Natural killer cell (primary cell): ENCODE measurements around the gene SMAD5. TPM values are rescaled to one million over a fixed set of nuclear protein-coding genes. Genes with fewer than 3 reads are reported as not detected.

Source experiments
- ATAC-seq, 3 donors: fragments of 150-1000 bp in 2 of 3; fragments of 200-7000 bp in 1 of 3; cut with Tn5 transposase; 1 replicate in 1 of 3; 2 replicates in 2 of 3; pipeline ENCODE4 v1.10.0; 2021; ENCODE audit warnings: mild to moderate bottlenecking in 2 of 3, moderate library complexity in 2 of 3
- DNase-seq, 2 donors: peaks; one replicate each; pipeline versions ENCODE4 v3.0.0 to v3.0.0-alpha.2; 2013 to 2021; ENCODE audit warnings: mixed read lengths in 1 of 2
- H3K27ac ChIP-seq: one replicate; pipeline ENCODE4 v1.5.1; 2013; ENCODE audit warnings: mild to moderate bottlenecking, low read length
- H3K27me3 ChIP-seq: one replicate; pipeline ENCODE4 v1.6.1; 2013; ENCODE audit warnings: low read length; ENCODE audit not compliant: control insufficient read depth, insufficient read depth
- H3K36me3 ChIP-seq: one replicate; pipeline ENCODE4 v1.6.1; 2013; ENCODE audit warnings: low read length; ENCODE audit not compliant: control insufficient read depth, insufficient read depth
- H3K4me1 ChIP-seq: one replicate; pipeline ENCODE4 v1.6.1; 2013; ENCODE audit warnings: low read length; ENCODE audit not compliant: control insufficient read depth, insufficient read depth
- H3K4me3 ChIP-seq: one replicate; pipeline ENCODE4 v1.5.1; 2013; ENCODE audit warnings: low read length
- H3K9me3 ChIP-seq: one replicate; pipeline ENCODE4 v1.6.1; 2013; ENCODE audit warnings: low read length; ENCODE audit not compliant: control insufficient read depth, insufficient read depth
- H3K27ac Mint-ChIP-seq, 2 donors: one replicate each; pipeline ENCODE4 v1.8.0; 2022; ENCODE audit warnings: mild to moderate bottlenecking in 2 of 2, mixed read lengths in 2 of 2, moderate library complexity in 1 of 2
- H3K27me3 Mint-ChIP-seq, 2 donors: one replicate each; pipeline ENCODE4 v1.8.0; 2022; ENCODE audit warnings: low read depth in 2 of 2, mixed read lengths in 2 of 2
- H3K36me3 Mint-ChIP-seq: one replicate; pipeline ENCODE4 v1.8.0; 2022; ENCODE audit warnings: mixed read lengths
- H3K4me1 Mint-ChIP-seq, 2 donors: one replicate each; pipeline ENCODE4 v1.8.0; 2022; ENCODE audit warnings: mixed read lengths in 2 of 2
- H3K4me3 Mint-ChIP-seq: one replicate; pipeline ENCODE4 v1.8.0; 2022; ENCODE audit warnings: mild to moderate bottlenecking, moderate library complexity, mixed read lengths
- H3K9me3 Mint-ChIP-seq, 2 donors: one replicate each; pipeline ENCODE4 v1.8.0; 2022; ENCODE audit warnings: mixed read lengths in 2 of 2
- CTCF ChIP-seq: fragments of 200-600 bp; IDR thresholded peaks from one replicate; pipeline ENCODE4 v1.8.0; 2022; ENCODE audit warnings: antibody characterized with exemption
- WGBS: methylation state at CpG from one replicate; pipeline ENCODE4 v1.1.7; 2013; ENCODE audit warnings: missing lambda C conversion rate; ENCODE audit not compliant: insufficient coverage; 5-methylcytosine and 5-hydroxymethylcytosine counted together
- intact Hi-C: fragments of 100-400 bp; cut with micrococcal nuclease; formaldehyde crosslinking; loops from one replicate; pipeline ENCODE4 v1.14.2; 2022
- total RNA-seq, 4 donors: library from RNA; stranded (reverse); fragments of 120-200 nt in 1 of 4; gene quantifications; one replicate each; pipeline versions ENCODE4 v1.2.3 to v1.2.4, GENCODE V29; 2013 to 2022

Gene SMAD5
- total RNA-seq, 3 donors from 2014 or later (not counting 1 experiment from before 2014, with no cell fraction given), result 44.0 to 60.1 (median 54.1) TPM

- ATAC-seq, result no peak
Observed at GRCh38 chr5:136147632-136148031, 15.0 kb downstream of the SMAD5 start.

GRCh38 chr5:136149891-136150290 lies 17.2 kb downstream of the SMAD5 start:
- Mint-ChIP-seq H3K27me3 (no peaks in the 10 kb centered on the region), H3K4me3 (no peak overlapping the region), H3K27ac (no peak overlapping the region), H3K9me3 (no peaks in the 10 kb centered on the region), H3K36me3 (peaks cover 15% of the 10 kb centered on the region), H3K4me1 (peaks cover 51 to 53% of the 10 kb centered on the region in 2 donors)
- Histone ChIP-seq H3K36me3 (peaks cover 10% of the 10 kb centered on the region), H3K27me3 (no peaks in the 10 kb centered on the region), H3K27ac (no peak overlapping the region), H3K9me3 (no peaks in the 10 kb centered on the region), H3K4me1 (no peaks in the 10 kb centered on the region), H3K4me3 (no peak overlapping the region)
- DNase-seq, result no peak
- no peak for TF ChIP-seq CTCF
- WGBS, result no CpG with 5 or more reads among the region's 1 CpG
- ATAC-seq, result no peak
- intact Hi-C loops, result no loop called here

More at GRCh38 chr5:136147632-136148031, 15.0 kb downstream of the SMAD5 start:
- Histone ChIP-seq H3K36me3 (no peaks in the 10 kb centered on the region), H3K4me3 (no peak overlapping the region), H3K27me3 (no peaks in the 10 kb centered on the region), H3K4me1 (no peaks in the 10 kb centered on the region), H3K9me3 (no peaks in the 10 kb centered on the region), H3K27ac (no peak overlapping the region)
- Mint-ChIP-seq H3K4me1 (peaks cover 37 to 44% of the 10 kb centered on the region in 2 donors), H3K9me3 (no peaks in the 10 kb centered on the region), H3K4me3 (no peak overlapping the region), H3K27me3 (no peaks in the 10 kb centered on the region), H3K27ac (no peak overlapping the region), H3K36me3 (no peaks in the 10 kb centered on the region)
- intact Hi-C loops, result no loop called here
- no peak for DNase-seq
- no peak for TF ChIP-seq CTCF

DNA sequence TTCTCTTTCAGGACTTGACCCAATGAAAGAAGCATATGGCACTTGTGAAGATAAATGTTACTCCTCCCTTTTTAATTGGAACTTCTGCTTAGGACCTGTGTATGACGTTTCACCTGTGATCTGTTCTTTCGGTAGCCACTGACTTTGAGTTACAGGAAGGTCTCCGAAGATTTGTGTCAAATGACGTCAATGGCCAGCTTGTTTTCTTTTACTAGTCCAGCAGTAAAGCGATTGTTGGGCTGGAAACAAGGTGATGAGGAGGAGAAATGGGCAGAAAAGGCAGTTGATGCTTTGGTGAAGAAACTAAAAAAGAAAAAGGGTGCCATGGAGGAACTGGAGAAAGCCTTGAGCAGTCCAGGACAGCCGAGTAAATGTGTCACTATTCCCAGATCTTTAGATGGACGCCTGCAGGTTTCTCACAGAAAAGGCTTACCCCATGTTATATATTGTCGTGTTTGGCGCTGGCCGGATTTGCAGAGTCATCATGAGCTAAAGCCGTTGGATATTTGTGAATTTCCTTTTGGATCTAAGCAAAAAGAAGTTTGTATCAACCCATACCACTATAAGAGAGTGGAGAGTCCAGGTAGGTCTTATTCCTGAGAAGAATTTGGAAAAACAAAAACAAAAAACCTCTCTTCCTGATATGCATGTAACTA lies 21.1 kb downstream of the SMAD5 start:
- Mint-ChIP-seq H3K36me3 (peaks cover 31% of the 10 kb centered on the region), H3K4me1 (peaks cover 41 to 61% of the 10 kb centered on the region in 2 donors), H3K27me3 (no peaks in the 10 kb centered on the region), H3K27ac (no peak overlapping the region), H3K9me3 (no peaks in the 10 kb centered on the region), H3K4me3 (no peak overlapping the region)
- 97% methylated on average over 10 of the region's 11 CpGs for WGBS
- Histone ChIP-seq H3K27me3 (no peaks in the 10 kb centered on the region), H3K27ac (no peak overlapping the region), H3K36me3 (peaks cover 24% of the 10 kb centered on the region), H3K9me3 (no peaks in the 10 kb centered on the region), H3K4me3 (no peak overlapping the region), H3K4me1 (no peaks in the 10 kb centered on the region)
- intact Hi-C loops, result no loop called here
- TF ChIP-seq CTCF, result no peak
- ATAC-seq (no peak), DNase-seq (no peak)

- Histone ChIP-seq H3K36me3 (peaks cover 24% of the 10 kb centered on the region), H3K4me1 (no peaks in the 10 kb centered on the region), H3K27ac (no peak overlapping the region), H3K9me3 (no peaks in the 10 kb centered on the region), H3K27me3 (no peaks in the 10 kb centered on the region), H3K4me3 (no peak overlapping the region)
- intact Hi-C loops, result no loop called here
- peaks cover 31% of the 10 kb centered on the region for H3K36me3 Mint-ChIP-seq
- no peaks in the 10 kb centered on the region for H3K9me3 Mint-ChIP-seq
- DNase-seq, result no peak
- peaks cover 35 to 48% of the 10 kb centered on the region in 2 donors for H3K4me1 Mint-ChIP-seq
- no peak for ATAC-seq
- no peak overlapping the region for H3K4me3 Mint-ChIP-seq
- TF ChIP-seq CTCF, result no peak
- H3K27me3 Mint-ChIP-seq, result no peaks in the 10 kb centered on the region
- 68% methylated on average over 2 of the region's 2 CpGs for WGBS
- H3K27ac Mint-ChIP-seq, result no peak overlapping the region
Observed at GRCh38 chr5:136155078-136155477, 22.4 kb downstream of the SMAD5 start.
